NCI-H226 (cell line): Measurements from ENCODE around the gene LIF.
"Not testable (repeated sequence)": the region's sequence is repeated elsewhere in the genome, so short reads cannot be mapped to it uniquely, and the experiment has no call there.

Source experiments
- DNase-seq: peaks from one replicate; pipeline ENCODE4 v3.0.0-alpha.2; 2015

LIF gene

DNA sequence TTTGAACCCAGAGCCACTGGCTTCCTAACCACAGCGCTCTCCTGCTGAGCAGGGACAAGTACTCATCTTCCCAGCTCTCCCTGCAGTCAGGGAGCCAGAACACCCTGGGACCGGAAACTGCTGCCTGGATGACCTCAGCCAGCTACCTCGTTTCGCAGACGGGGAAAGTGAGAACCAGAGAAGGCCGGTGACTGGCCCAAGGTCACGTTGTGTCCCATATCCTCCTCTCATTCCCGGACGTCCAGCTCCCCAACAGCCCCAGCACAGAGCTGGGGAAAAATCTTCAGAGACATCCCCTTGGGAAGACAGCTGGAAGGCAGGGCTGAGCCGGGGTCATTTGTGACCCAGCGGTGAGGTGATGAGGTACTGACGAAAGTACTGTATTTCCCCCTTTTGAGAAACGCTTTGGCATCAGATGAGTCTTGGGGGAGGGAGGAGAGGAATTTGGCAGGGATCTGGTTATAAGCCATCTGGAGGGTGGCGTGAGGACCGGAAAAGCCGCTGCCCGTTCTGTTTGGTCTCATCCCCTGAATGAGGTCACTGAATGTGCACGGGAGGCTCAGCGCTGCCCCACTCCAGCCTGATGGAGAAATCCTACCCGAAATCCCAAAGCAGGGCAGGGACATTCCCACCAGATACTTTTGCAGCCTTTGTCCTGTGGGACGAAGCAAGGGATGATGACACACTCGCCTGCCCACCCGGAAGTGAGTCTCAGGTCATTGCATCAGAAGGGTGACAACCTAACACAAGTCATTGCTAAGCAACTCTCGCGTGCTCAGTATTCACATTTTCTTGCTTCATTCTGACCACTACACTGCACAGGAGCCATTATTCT lies 41.1 kb downstream of the LIF start:
- peak; percentile 88 for DNase-seq

DNA sequence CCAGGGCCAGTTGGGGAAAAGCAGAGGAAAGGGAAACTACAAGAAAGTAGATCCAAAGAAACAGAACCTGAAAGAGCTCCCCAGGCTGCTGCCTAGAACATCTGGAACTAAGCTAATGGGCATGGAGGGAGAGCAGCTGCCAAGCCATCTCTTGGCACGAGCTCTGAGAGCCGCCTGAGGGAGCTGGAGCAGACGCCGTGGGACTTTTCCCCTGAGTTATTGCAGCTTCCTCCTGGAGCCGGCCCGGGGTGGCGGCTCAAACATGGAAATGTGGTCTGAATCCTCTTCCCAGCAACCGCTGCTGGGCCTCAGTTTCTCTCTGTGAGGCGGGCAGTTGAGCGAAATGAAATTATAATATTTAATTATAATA lies 41.8 kb downstream of the LIF start:
- DNase-seq: no peak

DNA sequence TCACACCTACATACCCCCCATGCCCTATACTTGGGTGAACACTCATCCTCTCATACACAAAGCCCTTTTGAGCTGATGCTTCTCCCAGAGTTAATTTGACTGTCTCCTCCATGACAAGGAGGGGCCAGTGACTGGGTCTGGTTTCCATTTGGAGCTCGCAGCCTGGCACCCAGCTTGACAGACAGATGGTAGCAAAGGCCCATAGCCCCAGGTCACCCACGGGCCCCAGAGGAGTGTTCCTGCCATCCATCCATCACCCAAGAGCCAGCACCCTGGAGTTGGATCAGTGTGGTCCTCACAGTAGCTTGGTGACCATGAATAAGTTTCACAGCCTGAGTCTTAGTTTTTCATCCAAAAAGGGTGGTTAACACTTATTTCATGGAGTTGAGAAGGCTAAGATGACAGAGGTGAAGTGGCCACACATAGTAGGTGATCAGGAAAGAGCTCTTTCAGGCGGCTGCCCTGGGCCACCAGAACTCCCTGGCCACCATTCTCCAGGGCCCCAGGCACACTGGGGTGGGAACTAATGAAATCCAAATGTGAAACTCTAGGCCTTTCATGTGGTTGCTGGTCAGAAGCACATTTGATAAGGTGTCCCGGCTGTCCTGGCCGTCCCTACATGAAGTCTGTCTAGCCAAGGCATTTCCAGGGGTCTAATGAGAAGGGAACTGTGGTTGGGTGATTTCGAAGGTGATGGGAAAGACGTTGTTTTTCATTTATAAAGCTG lies 42.4 kb downstream of the LIF start:
- DNase-seq: no peak

DNA sequence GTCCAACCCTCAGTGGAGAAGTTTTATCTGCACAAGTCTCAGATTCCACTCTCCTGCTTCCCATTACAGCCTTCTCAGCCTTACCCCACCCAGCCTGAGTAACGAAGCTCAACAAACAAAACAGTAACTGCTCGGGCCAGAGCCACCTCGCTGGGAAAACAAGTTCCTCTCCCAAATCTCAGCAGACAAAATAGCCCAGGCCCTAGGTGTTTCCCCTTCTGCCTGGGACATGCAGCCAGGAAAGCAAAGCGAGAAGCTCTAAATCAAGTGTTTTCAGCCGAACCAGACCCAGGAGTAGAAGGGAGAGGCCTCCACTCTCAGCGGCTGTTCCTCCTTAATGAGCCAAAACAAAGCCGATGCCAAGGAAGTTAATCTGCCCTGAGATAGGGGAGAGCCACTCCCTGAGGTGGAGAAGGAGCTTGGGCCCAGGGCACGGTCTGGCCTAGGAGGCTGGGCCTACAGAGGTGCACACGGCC lies 44.0 kb downstream of the LIF start:
- no peak for DNase-seq

DNA sequence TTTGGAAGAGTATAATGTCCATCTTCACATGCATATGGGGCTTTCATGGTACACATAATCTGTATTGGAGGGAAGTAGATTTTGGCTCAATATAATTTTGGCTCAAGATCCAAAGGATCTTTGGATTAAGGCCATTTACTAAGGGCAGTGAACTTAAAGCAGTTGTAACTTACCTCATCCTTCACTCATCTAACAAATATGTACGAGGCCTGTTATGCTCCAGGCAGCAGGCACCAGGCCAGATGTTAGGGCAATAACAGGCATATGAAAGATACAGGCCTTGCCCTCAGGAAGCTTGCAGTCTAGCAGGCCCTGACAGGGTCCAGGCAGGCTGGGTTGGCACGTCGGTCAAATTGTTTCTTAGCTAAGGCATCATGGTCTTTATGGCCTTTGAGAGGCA lies 44.6 kb downstream of the LIF start:
- peak; percentile 74 for DNase-seq

DNA sequence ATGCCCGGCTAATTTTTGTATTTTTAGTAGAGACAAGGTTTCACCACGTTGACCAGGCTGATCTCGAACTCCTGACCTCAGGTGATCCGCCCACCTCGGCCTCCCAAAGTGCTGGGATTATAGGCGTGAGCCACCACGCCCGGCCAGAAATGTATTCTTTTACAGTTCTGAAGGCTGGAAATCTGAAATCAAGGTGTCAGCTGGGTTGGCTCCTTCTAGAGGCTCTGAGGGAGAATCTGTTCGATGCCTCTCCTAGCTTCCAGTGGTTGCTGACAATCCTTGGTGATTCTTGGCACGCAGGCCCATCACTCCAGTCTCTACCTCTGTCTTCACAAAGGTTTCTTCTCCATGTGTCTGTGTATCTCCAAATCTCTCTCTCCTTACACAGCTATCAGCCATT lies 45.7 kb downstream of the LIF start:
- DNase-seq: not testable (repeated sequence)

DNA sequence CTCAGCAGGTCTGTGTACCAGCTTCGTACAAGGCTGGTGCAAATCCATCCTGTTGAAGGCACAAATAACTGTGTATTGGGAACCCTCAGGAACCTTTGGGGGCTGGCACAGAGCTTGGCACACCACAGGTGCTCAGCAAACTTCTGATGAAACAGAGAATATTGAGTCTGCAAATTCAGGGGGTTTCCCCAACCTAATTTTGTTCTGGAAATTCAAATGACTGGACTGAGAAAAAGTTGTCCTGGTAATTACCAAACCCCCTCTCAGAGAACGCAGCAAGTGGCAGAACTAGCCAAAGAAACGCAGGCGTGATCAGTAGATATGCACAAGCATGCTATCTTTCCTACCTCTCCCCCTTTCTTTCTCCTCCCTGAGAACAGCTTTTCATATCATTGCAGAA lies 47.6 kb downstream of the LIF start:
- DNase-seq: no peak

DNA sequence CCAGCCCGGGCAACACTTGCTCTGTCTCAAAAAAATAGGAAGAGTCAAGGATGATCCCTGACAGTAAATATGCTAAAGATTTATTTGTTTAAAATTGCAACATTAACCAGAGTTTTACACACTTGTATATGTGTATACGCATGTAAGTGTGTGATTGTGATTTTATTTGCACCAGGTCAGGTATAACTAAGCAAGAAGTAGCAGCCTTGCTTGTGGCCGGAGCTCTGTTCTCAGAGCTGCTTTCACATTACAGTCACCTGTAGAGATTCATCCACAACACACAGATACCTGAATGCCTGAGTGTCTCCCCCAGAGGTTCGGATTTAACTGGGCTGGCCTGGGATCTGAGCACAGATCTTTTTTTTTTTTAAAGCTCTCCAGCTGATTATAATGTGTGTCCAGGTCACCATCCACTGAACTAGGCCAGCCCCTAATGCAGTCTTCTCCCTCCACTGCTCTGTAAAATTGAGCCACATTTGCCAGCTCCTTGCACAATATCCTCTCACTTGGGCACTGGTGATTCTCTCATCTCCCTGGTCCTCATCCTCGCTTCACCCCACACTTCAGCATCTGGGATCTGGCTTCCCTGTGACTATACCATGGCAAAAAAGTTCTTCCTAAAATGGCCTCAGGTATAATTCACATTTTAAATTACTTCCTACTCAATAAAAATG lies 48.3 kb downstream of the LIF start:
- DNase-seq: no peak

DNA sequence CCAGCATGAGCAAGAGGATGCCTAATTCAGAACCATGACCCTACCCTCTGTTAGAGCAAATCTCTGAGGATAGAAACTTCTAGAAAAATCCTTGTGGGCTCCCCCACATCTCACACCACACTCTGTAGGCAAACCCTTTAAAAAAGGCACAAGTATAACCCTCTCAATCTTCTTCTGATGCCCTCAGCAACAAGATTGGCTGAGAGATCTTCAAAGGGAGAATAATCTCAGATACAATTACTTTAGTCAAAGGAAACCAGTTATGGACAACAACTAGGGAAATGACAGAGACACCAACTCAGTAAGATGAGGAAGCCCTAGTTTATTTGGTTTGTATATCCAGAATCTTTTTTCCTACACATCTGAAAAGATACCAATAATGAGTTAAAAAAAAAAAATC lies 49.2 kb downstream of the LIF start:
- no peak for DNase-seq

DNA sequence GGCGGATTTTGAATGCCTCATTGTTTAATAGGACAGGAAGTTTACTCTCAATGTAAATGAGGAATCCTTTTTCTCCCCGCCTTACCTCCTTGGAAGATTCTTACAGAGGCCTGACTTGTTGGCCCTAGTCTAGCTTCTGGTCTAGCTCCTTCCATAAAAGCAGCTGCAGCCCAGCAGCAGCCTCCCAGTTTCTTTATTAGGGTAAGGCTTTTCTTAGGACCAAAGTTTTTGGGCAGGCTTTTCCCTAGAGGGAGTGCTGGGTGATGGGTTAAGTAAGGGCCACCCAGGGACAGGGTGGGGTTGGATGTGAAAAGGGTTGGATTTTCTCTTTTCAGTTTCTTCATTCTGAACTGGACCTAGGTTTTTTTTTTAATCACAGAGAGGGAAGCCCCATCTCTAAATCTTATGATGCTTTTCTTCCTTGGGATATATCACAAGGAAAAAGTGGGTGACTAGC lies 49.7 kb downstream of the LIF start:
- no peak for DNase-seq

DNA sequence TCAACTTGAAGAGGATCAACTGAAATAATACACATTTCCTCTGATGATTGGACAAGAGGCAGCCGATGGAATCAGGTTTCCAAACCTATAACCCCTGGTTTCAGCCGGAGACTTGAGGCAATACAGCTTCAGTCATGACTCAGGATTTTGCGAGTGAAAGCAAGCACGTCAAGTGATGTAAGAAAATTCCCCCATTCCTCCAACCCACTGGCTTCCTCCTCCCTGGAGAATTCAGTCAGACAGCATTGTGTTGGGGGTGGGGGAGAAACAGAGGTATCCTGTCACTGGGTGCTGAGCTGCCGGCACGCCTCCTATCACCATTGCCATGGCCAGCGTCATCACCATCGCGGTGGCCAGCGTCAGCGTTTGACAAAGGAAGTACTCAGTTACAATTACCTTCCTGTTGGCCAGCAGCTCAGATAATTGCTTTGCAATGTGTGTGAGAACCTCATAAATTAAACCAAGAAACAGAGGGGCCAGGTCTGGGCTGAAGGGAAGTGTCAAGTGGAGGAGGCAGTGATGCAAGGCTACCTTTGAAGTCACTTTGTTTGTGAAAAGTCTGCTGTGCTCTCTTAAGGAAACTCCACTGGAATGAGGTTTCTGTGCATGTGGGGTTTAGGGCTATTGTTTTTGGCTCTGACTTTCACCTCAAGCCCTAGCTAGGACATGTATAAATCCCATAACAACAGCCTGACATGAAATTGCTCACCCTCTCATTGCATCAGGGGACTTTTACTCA lies 50.2 kb downstream of the LIF start:
- peak; percentile 90 for DNase-seq

DNA sequence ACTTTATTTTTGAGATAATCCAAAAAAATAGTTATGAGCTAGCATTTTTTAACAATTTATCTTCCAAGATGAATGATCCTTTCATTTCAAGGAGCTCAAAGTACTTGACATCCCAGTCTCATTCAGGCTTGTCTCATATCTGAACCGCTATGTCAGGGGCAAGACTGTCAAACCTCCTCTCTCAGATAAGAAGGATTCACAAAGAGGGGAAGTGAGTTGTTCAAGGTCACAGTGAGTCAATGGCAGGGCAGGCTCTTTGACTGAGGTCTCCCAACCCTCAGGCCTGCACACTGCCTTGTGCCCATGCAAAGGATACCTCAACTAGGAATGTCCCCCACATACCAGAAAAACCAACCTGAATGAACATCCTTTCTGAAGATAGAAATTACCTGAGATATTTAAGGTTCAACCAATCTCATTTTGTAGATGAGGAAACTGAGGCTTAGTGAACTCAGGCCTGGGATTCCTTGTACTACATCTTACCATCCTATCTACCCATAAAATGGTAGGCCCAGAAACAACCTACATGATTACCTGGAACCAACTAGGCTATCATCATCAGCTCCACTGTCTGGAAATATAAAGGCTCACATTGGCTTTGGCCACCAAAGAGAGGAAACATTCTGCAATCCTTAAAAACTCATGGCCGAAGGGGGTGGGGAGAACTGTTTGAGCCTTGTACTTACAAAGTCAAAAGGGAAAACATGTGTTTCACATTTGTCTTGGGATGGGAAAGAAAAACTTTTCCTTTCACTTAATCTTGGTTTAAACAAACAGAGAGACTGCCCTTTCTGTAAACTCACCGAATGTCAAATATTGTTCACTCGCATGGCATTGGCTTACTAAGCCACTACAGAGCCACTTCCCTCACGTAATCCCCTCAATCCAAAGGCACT lies 51.1 kb downstream of the LIF start:
- DNase-seq: peak; percentile 17

DNA sequence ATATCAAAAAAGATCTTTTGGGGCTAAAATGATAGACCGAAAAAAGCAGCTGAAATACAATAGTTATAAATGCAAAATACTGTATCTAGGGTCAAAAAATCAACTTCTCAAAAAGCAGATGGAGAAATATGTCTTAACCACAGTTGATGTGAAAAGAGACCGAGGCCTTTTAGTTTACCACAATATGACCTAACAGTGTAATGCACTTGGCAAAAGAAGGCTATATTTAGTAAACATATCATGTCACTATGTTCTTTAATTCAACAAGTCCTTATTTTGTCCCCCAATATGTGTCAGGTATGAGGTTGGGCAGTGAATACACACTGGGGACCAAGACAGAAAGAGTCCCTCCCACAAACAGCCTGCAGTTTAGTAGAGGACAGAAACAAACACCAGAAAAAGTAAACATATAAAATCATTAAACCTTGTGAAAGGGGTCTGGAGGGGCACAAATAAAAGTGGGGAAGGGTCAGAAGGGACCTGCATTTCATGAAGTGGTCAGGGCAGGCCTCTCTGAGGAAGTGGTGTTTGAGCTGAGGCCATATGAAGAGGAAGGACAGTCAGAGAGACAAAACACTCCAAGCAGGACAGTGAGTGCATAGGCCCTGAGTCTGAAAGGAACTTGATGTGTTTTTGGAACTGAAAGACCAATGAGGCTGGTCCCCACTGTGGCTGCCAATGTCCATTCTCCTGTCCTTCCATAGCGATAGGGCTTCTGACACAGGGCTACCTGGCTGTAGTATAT lies 53.4 kb downstream of the LIF start:
- DNase-seq: no peak

DNA sequence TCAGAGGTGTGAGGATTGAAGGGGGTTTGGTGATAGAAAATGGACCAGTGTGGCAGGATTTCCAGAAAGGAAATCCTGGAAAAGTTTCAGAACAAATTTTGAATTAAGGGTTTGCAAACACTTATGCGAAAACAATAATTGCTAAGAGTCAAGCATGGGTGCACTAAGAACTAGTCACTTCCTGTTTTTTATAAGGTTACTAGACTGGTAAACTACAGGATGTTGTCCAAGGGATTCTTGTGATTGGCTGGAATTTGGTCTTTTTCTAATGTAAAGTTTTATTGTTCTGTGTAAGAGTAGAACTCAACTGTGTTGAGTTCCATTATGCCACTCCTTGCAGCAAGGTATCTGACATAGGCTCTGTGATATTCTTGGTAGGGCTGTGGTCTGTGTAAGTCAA lies 54.1 kb downstream of the LIF start:
- DNase-seq: no peak

DNA sequence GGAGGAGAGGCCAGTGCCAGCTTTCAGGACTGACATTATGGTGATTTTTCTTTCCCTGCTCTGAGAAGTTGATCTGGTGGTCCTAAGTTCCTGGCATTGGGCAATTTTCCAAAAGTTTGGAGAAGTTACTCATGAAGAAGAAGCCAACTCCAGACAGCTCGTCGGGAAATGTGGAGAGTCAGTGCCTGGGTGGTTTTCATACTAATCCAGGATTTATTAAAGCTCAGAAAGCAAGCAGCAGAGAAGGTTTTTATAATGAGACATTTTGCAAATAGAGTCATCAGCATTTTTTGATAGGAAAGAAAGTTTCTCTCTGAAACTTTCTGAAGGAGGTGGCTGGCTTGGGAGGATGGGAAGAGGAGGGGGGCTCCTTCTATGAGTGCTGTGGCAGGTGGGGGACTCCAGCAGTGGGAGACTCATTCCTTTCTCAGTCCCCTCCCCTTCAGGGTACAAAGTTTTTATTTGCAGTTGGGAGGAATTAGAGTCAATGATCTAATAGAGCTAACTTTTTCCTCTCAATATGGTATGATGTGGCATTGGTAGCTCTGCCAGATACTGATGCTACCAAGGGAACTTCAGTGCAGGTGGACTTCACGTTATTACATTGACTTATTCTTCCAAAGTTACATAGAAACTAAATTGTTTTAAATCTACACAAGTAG lies 55.4 kb downstream of the LIF start:
- no peak for DNase-seq

DNA sequence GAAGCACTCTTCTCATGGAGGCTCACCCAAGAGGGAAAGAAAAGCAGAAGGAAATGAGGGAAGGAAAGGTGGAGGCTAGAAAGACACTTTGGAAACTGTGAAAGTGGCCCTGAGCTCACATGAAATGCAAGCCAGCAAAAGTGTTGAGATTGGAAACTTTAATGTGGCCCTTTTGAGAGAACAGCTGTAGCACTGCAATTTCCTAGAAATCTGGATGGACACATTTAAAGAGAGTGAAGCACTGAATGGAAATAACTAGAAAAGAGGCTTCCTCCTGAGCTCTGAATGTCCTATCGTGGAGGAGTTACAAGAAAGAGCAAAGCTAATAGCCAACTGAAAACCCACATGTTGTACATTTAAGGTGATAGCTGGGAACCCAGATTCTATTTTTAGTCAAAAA lies 56.0 kb downstream of the LIF start:
- no peak for DNase-seq
